Astrocyte (in vitro differentiated cells and primary cell): ENCODE results near the gene SPPL3. TPM values are rescaled to one million over a fixed set of nuclear protein-coding genes. Genes with fewer than 3 reads are reported as not detected.

Experiments used
- DNase-seq: peaks from one replicate; pipeline ENCODE4 v3.0.0-alpha.2; 2010; ENCODE audit warnings: low read depth
- FAIRE-seq: peaks from 2 replicates; lab custom pipeline; 2011; peaks lifted over from hg19 to GRCh38; lab: Jason Lieb, UNC
- H2AFZ ChIP-seq: 2 replicates; pipeline ENCODE4 v1.6.0; 2012; ENCODE audit warnings: low read depth, low read length, inconsistent platforms
- H3K27ac ChIP-seq: 2 replicates; pipeline ENCODE4 v1.5.1; 2011; ENCODE audit warnings: low read depth, low read length, inconsistent platforms
- H3K27me3 ChIP-seq: 2 replicates; pipeline ENCODE4 v1.6.0; 2011; ENCODE audit warnings: low read length, inconsistent platforms; ENCODE audit not compliant: insufficient read depth
- H3K36me3 ChIP-seq: 2 replicates; pipeline ENCODE4 v1.5.1; 2011; ENCODE audit warnings: low read length, inconsistent platforms; ENCODE audit not compliant: insufficient read depth
- H3K4me1 ChIP-seq: 2 replicates; pipeline ENCODE4 v1.5.1; 2011; ENCODE audit warnings: low read length, inconsistent platforms; ENCODE audit not compliant: insufficient read depth
- H3K4me2 ChIP-seq: 2 replicates; pipeline ENCODE4 v1.6.0; 2012; ENCODE audit warnings: low read length, inconsistent platforms
- H3K4me3 ChIP-seq: 2 replicates; pipeline ENCODE4 v1.5.1; 2011; ENCODE audit warnings: low read depth, mild to moderate bottlenecking, low read length, inconsistent platforms; ENCODE audit not compliant: insufficient read depth
- H3K79me2 ChIP-seq: 2 replicates; pipeline ENCODE4 v1.6.0; 2012; ENCODE audit warnings: mild to moderate bottlenecking, low read length, inconsistent platforms; ENCODE audit not compliant: insufficient read depth
- H3K9ac ChIP-seq: 2 replicates; pipeline ENCODE4 v1.6.0; 2012; ENCODE audit warnings: mild to moderate bottlenecking, low read length, inconsistent platforms
- H3K9me3 ChIP-seq: 2 replicates; pipeline ENCODE4 v1.5.1; 2012; ENCODE audit warnings: low read depth, mild to moderate bottlenecking, low read length, inconsistent platforms; ENCODE audit not compliant: insufficient read depth
- H4K20me1 ChIP-seq: 2 replicates; pipeline ENCODE4 v1.6.0; 2012; ENCODE audit warnings: low read length, inconsistent platforms; ENCODE audit not compliant: insufficient read depth
- H3K27ac Mint-ChIP-seq: one replicate; pipeline ENCODE4 v1.8.0; 2021; ENCODE audit warnings: mild to moderate bottlenecking, mixed read lengths; ENCODE audit not compliant: unreplicated experiment
- H3K27me3 Mint-ChIP-seq: one replicate; pipeline ENCODE4 v1.8.0; 2021; ENCODE audit warnings: low read depth, mixed read lengths; ENCODE audit not compliant: unreplicated experiment
- H3K36me3 Mint-ChIP-seq: one replicate; pipeline ENCODE4 v1.8.0; 2021; ENCODE audit warnings: low read depth, mixed read lengths; ENCODE audit not compliant: unreplicated experiment
- H3K4me1 Mint-ChIP-seq: one replicate; pipeline ENCODE4 v1.8.0; 2021; ENCODE audit warnings: low read depth, mixed read lengths; ENCODE audit not compliant: unreplicated experiment
- H3K4me3 Mint-ChIP-seq: one replicate; pipeline ENCODE4 v1.8.0; 2021; ENCODE audit warnings: mild to moderate bottlenecking, moderate library complexity, mixed read lengths; ENCODE audit not compliant: unreplicated experiment
- H3K9me3 Mint-ChIP-seq: one replicate; pipeline ENCODE4 v1.8.0; 2021; ENCODE audit warnings: mild to moderate bottlenecking, mixed read lengths; ENCODE audit not compliant: unreplicated experiment
- EZH2 ChIP-seq: IDR thresholded peaks from 2 replicates; pipeline ENCODE4 v1.6.1; 2012; ENCODE audit warnings: mild to moderate bottlenecking, low read length, inconsistent platforms; ENCODE audit not compliant: insufficient read depth
- total RNA-seq: library from RNA; stranded (reverse); gene quantifications from 2 replicates; pipeline ENCODE4 v1.2.1, GENCODE V29; 2021
- TF ChIP-seq, protein P1 (sequence below): IDR thresholded peaks from 2 replicates; pipeline ENCODE4 v1.5.1; 2011; ENCODE audit warnings: low read depth, mild to moderate bottlenecking, inconsistent platforms, low read length, moderate library complexity; ENCODE audit not compliant: insufficient read depth

SPPL3 gene
- total RNA-seq, 1 donor from 2014 or later, result 48.3 TPM

DNA sequence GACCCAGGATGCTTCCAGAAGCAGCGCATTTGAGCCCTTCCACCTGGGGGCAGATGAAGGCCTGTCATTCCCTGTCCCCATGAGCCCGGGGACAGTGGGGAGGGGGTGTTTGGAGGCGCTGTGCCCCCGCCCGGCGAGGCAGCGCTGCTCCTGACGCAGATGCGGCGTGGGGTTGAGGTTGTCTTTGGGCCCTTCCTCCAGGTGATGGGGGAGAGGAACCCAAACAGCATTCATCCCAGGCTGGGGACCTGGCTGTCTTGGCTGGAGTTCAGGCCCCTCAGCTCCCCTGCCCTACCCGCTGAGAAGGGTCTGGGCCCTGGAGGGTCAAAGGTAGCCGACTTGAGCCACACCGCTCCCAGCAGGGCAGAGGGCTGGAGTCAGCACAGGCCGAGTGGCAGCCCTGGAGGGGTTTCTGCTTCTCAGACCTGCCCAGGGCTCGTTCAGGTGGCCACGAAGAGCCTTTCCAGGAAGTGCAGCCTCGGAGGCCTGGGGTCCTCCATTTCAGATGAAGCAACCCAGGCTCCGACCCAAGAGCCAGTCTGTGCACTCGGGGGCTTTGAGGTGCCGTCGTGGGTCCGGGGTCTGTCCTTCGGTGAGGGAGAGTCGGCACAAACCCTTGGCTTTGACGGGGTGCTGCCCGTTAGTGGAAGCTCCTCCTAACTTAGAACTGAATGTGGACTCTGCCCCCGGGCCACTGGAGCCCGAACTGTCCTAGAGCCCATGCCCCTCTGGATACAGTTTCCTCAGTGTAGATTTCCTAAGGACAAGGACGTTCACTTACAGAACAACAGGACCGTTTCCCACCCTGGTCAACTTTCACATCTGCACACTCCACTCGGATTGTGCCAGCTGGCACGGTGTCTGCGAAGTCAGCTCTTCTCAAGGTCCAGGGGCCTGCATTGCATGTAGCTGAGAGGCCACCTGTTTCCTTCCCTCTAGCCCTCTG, 162.4 kb downstream of the SPPL3 start:
- Histone ChIP-seq H4K20me1 (no peaks in the 10 kb centered on the region), H3K27ac (no peak overlapping the region), H3K9ac (no peak overlapping the region), H3K36me3 (no peaks in the 10 kb centered on the region), H3K4me1 (no peaks in the 10 kb centered on the region), H3K9me3 (no peaks in the 10 kb centered on the region), H3K4me3 (no peak overlapping the region), H2AFZ (no peak overlapping the region), H3K79me2 (no peaks in the 10 kb centered on the region), H3K27me3 (no peaks in the 10 kb centered on the region), H3K4me2 (no peak overlapping the region)
- Mint-ChIP-seq H3K4me3 (no peak overlapping the region), H3K4me1 (no peaks in the 10 kb centered on the region), H3K9me3 (no peaks in the 10 kb centered on the region), H3K36me3 (no peaks in the 10 kb centered on the region), H3K27me3 (no peaks in the 10 kb centered on the region), H3K27ac (no peak overlapping the region)
- DNase-seq (no peak), FAIRE-seq (no peak)
- TF ChIP-seq, protein P1, sequence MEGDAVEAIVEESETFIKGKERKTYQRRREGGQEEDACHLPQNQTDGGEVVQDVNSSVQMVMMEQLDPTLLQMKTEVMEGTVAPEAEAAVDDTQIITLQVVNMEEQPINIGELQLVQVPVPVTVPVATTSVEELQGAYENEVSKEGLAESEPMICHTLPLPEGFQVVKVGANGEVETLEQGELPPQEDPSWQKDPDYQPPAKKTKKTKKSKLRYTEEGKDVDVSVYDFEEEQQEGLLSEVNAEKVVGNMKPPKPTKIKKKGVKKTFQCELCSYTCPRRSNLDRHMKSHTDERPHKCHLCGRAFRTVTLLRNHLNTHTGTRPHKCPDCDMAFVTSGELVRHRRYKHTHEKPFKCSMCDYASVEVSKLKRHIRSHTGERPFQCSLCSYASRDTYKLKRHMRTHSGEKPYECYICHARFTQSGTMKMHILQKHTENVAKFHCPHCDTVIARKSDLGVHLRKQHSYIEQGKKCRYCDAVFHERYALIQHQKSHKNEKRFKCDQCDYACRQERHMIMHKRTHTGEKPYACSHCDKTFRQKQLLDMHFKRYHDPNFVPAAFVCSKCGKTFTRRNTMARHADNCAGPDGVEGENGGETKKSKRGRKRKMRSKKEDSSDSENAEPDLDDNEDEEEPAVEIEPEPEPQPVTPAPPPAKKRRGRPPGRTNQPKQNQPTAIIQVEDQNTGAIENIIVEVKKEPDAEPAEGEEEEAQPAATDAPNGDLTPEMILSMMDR, result no peak
- TF ChIP-seq EZH2, result no peak

DNA sequence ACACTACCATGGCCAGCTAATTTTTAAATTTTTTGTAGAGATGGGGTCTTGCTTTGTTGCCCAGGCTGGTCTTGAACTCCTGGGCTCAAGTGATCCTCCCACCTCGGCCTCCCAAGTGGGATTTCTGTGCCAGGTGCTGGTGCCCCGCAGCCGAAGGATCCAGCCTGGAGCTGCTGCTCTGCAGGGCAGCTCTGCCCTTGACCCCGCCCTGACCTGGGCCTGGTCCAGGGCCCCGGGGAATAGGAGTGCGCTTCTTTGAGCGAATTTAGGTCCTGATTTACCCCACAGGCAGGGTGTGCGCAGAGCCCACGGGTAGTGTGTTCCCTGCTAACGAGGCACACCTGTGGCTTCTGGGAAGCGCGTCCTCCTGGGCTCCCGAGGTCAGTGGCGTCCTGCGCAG, 163.3 kb downstream of the SPPL3 start:
- no peaks in the 10 kb centered on the region for H3K27me3 ChIP-seq

More for the DNA sequence above, 163.3 kb downstream of the SPPL3 start:
- Histone ChIP-seq H3K36me3 (no peaks in the 10 kb centered on the region), H4K20me1 (no peaks in the 10 kb centered on the region), H3K9ac (no peak overlapping the region), H3K4me1 (no peaks in the 10 kb centered on the region), H2AFZ (no peak overlapping the region), H3K4me3 (no peak overlapping the region), H3K79me2 (no peaks in the 10 kb centered on the region), H3K27ac (no peak overlapping the region), H3K9me3 (no peaks in the 10 kb centered on the region), H3K4me2 (no peak overlapping the region)
- no peak for DNase-seq
- Mint-ChIP-seq H3K4me3 (no peak overlapping the region), H3K27ac (no peak overlapping the region), H3K4me1 (no peaks in the 10 kb centered on the region), H3K9me3 (no peaks in the 10 kb centered on the region), H3K36me3 (no peaks in the 10 kb centered on the region), H3K27me3 (no peaks in the 10 kb centered on the region)
- TF ChIP-seq EZH2, result no peak
- TF ChIP-seq, protein P1, result no peak
- no peak for FAIRE-seq
